GM21528 (cell line): ENCODE data around the gene PRPF6.
"Not testable (repeated sequence)": the region's sequence is repeated elsewhere in the genome, so short reads cannot be mapped to it uniquely, and the experiment has no call there.

Source experiments
- ATAC-seq: cut with Tn5 transposase; IDR thresholded peaks from one replicate; pipeline ENCODE4 v1.9.1; 2021; ENCODE audit warnings: mild to moderate bottlenecking, moderate library complexity; ENCODE audit not compliant: unreplicated experiment, low FRiP score

The PRPF6 gene

GRCh38 chr20:64010711-64011237 is 29.8 kb downstream of the PRPF6 start:
- no peak for ATAC-seq

GRCh38 chr20:64011366-64011779 is 30.4 kb downstream of the PRPF6 start:
- no peak for ATAC-seq

DNA sequence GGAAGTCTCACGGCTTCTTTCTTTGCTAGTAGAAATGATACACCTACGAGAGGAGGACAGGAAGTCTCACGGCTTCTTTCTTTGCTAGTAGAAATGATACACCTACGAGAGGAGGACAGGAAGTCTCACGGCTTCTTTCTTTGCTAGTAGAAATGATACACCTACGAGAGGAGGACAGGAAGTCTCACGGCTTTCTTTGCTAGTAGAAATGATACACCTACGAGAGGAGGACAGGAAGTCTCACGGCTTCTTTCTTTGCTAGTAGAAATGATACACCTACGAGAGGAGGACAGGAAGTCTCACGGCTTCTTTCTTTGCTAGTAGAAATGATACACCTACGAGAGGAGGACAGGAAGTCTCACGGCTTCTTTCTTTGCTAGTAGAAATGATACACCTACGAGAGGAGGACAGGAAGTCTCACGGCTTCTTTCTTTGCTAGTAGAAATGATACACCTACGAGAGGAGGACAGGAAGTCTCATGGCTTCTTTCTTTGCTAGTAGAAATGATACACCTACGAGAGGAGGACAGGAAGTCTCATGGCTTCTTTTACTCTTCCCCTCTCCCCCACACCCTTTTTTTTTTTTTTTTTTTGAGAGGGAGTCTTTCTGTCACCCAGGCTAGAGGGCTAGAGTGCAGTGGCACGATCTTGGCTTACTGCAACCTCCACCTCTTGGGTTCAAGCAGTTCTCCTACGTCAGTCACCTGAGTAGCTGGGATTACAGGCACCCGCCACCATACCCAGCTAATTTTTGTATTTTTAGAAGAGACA is 31.6 kb downstream of the PRPF6 start:
- not testable (repeated sequence) for ATAC-seq

GRCh38 chr20:64015635-64016034 is 34.7 kb downstream of the PRPF6 start:
- no peak for ATAC-seq

- ATAC-seq = no peak
Measured at GRCh38 chr20:64021124-64021975, 40.4 kb downstream of the PRPF6 start.

- ATAC-seq = no peak
Measured at GRCh38 chr20:64022671-64023360, 41.9 kb downstream of the PRPF6 start.

DNA sequence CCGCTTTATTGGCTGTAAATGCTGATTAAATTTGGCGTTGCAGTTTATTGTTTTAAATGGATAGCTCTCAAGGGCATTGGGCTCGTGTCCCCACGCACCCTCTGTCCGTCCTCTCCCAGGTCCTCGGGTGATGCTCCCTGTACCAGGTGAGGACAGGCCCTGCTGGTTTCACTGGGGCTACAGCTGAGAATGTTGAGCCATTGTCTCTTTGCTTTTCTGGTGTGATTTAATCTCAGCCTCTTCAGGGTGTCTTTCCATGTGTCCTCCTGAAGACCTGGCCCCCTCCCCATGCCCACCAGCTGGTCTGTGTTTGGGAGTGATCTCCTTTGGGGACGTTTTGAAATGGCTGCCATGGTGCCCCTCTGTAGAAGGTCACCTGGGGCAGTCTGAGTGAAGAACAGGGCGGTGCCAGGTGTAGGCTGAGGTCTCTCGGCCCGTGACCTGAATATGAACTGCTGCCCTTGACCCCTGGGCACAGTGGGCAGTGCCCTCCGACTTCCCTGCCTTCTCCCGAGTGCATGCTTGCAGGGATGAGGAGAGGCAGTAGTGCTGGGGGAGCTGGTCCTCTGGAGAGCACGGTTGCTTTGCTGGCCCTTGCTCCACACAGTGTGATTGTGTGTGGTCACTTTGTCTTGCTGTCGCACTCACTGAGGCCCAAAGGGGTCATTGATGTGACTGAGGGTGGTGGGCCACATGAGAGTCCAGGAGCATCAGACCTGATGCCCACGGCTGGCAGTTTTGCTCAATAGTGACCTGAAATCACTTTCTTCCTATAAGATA is 42.6 kb downstream of the PRPF6 start:
- ATAC-seq = no peak

- no peak for ATAC-seq
Measured at GRCh38 chr20:64024141-64024990, 43.4 kb downstream of the PRPF6 start.

- no peak for ATAC-seq
Measured at GRCh38 chr20:64025101-64025825, 44.3 kb downstream of the PRPF6 start.

DNA sequence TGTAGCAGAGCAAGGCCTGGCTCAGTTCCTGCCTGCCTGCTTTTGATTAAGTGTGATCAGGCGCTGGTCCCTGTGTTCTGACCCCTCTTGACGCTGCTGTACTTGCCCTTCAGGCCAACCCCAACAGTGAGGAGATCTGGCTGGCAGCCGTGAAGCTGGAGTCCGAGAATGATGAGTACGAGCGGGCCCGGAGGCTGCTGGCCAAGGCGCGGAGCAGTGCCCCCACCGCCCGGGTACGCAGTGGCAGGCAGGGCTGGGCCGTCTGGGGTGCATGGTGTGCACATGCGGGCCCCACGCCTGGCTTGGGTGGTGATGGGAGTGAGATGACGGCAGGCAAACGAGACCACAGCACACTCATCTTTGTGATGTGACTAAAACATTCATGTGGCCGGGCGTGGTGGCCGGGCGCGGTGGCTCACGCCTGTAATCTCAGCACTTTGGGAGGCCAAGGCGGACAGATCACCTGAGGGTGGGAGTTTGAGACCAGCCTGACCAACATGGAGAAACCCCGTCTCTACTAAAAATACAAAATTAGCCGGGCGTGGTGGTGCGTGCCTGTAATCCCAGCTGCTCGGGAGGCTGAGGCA is 45.0 kb downstream of the PRPF6 start:
- no peak for ATAC-seq

GRCh38 chr20:64027981-64028685 is 47.2 kb downstream of the PRPF6 start:
- ATAC-seq = no peak

- no peak for ATAC-seq
Measured at GRCh38 chr20:64029293-64030117, 48.6 kb downstream of the PRPF6 start.

DNA sequence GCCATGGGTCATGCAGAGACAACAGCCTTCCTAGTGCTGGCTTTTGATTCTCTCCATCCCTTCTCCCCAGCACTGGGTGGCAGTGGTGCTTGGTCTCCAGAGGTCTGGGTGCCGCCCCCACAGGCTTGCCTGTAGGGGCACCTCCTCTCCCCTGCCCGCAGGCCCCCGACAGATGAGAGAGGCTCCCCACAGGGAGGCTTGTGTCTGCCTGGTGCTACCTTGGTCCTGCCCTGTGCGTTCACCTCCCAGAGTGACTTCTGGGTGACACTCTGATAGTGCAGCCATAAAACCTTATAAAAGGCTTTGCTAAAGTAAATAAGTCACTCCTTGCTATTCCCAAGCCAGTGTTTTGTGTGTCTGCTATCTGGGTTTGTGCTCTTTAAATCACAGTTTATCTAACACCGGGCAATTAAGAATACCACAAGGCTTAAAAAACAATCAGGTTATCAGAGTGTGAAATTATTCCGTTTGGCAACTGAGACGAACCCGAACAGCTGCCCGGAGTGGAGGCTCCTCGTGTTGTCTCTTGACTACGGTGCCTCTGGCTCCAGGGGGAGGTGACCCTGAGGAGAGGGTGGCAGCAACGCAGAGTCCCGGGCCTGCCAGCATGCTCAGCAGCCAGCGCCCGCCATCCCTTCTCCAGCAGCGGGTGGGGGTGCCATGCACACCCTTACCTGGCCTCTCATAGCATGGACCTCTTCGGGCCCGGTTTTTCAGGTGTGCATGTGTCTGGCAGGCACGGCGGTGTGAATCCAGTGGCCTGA is 49.6 kb downstream of the PRPF6 start:
- no peak for ATAC-seq

GRCh38 chr20:64031822-64032314 is 50.9 kb downstream of the PRPF6 start:
- no peak for ATAC-seq

- no peak for ATAC-seq
Measured at GRCh38 chr20:64032706-64033624, 52.0 kb downstream of the PRPF6 start.
